ENCODE results near the gene ALDH1L1. TPM values are rescaled to one million over a fixed set of nuclear protein-coding genes. Genes with fewer than 3 reads are reported as not detected.

Gene ALDH1L1
- total RNA-seq, 1 experiment from 2014 or later = 7.4 TPM

GRCh38 chr3:126083511-126083912, 96.9 kb downstream of the ALDH1L1 start:
- DNase-seq (ENCODE audit: low spot score) = peak; percentile 59

GRCh38 chr3:126083138-126083445, 97.3 kb downstream of the ALDH1L1 start:
- peak; percentile 11 for DNase-seq (ENCODE audit: low spot score)

- no peak for DNase-seq (ENCODE audit: low spot score)
Measured at GRCh38 chr3:126082362-126083137, 97.8 kb downstream of the ALDH1L1 start.

- peak; percentile 90 for DNase-seq (ENCODE audit: low spot score)
Measured at GRCh38 chr3:126081618-126082361, 98.6 kb downstream of the ALDH1L1 start.

- DNase-seq (ENCODE audit: low spot score) = no peak
Measured at GRCh38 chr3:126080970-126081369, 99.4 kb downstream of the ALDH1L1 start.

- no peak for DNase-seq (ENCODE audit: low spot score)
Measured at GRCh38 chr3:126078866-126079265, 101.5 kb downstream of the ALDH1L1 start.

- DNase-seq (ENCODE audit: low spot score) = no peak
Measured at GRCh38 chr3:126077754-126078153, 102.6 kb downstream of the ALDH1L1 start.

GRCh38 chr3:126076140-126076539, 104.2 kb downstream of the ALDH1L1 start:
- DNase-seq (ENCODE audit: low spot score) = no peak

- DNase-seq (ENCODE audit: low spot score) = no peak
Measured at GRCh38 chr3:126070146-126070545, 110.2 kb downstream of the ALDH1L1 start.

GRCh38 chr3:126067959-126068358, 112.4 kb downstream of the ALDH1L1 start:
- DNase-seq (ENCODE audit: low spot score) = no peak

- DNase-seq (ENCODE audit: low spot score) = peak; percentile 22
Measured at GRCh38 chr3:126066676-126067075, 113.7 kb downstream of the ALDH1L1 start.

- no peak for DNase-seq (ENCODE audit: low spot score)
Measured at GRCh38 chr3:126065876-126066275, 114.5 kb downstream of the ALDH1L1 start.

- DNase-seq (ENCODE audit: low spot score) = peak; percentile 62
Measured at GRCh38 chr3:126064627-126065258, 115.6 kb downstream of the ALDH1L1 start.

- DNase-seq (ENCODE audit: low spot score) = no peak
Measured at GRCh38 chr3:126063358-126063965, 116.9 kb downstream of the ALDH1L1 start.

- DNase-seq (ENCODE audit: low spot score) = no peak
Measured at GRCh38 chr3:126061301-126062032, 118.9 kb downstream of the ALDH1L1 start.

- DNase-seq (ENCODE audit: low spot score) = no peak
Measured at GRCh38 chr3:126060613-126061145, 119.7 kb downstream of the ALDH1L1 start.

- no peak for DNase-seq (ENCODE audit: low spot score)
Measured at GRCh38 chr3:126058666-126059065, 121.7 kb downstream of the ALDH1L1 start.

GRCh38 chr3:126057936-126058335, 122.5 kb downstream of the ALDH1L1 start:
- no peak for DNase-seq (ENCODE audit: low spot score)

- no peak for DNase-seq (ENCODE audit: low spot score)
Measured at GRCh38 chr3:126057501-126057819, 122.9 kb downstream of the ALDH1L1 start.

GRCh38 chr3:126056681-126057500, 123.5 kb downstream of the ALDH1L1 start:
- DNase-seq (ENCODE audit: low spot score) = peak; percentile 81

Data from HT-29 (cell line).